Activated CD8-positive, alpha-beta memory T cell treated with anti-CD3 and anti-CD28 coated beads, Interleukin-2, amount 50 U/mL, for 48 hours (primary cell): ENCODE measurements around the gene NRXN3.

Experiments
- DNase-seq: peaks from one replicate; pipeline ENCODE4 v3.0.0-alpha.2; 2020

Gene NRXN3

GRCh38 chr14:79405512-79405910, 1235.3 kb downstream of the NRXN3 start:
- DNase-seq = no peak

GRCh38 chr14:79407572-79407971, 1237.4 kb downstream of the NRXN3 start:
- no peak for DNase-seq

GRCh38 chr14:79408696-79409095, 1238.5 kb downstream of the NRXN3 start:
- DNase-seq = no peak

GRCh38 chr14:79411403-79412174, 1241.4 kb downstream of the NRXN3 start:
- DNase-seq = no peak

GRCh38 chr14:79412822-79413221, 1242.6 kb downstream of the NRXN3 start:
- no peak for DNase-seq

- no peak for DNase-seq
Measured at GRCh38 chr14:79413734-79414428, 1243.7 kb downstream of the NRXN3 start.

- DNase-seq = no peak
Measured at GRCh38 chr14:79415726-79416125, 1245.6 kb downstream of the NRXN3 start.

GRCh38 chr14:79417961-79418360, 1247.8 kb downstream of the NRXN3 start:
- DNase-seq = no peak

GRCh38 chr14:79418649-79419415, 1248.7 kb downstream of the NRXN3 start:
- DNase-seq = no peak

GRCh38 chr14:79419571-79420327, 1249.6 kb downstream of the NRXN3 start:
- no peak for DNase-seq

- no peak for DNase-seq
Measured at GRCh38 chr14:79420725-79421124, 1250.6 kb downstream of the NRXN3 start.

GRCh38 chr14:79421811-79422210, 1251.6 kb downstream of the NRXN3 start:
- no peak for DNase-seq

- DNase-seq = no peak
Measured at GRCh38 chr14:79424462-79424861, 1254.3 kb downstream of the NRXN3 start.

- DNase-seq = no peak
Measured at GRCh38 chr14:79426103-79426755, 1256.1 kb downstream of the NRXN3 start.

- no peak for DNase-seq
Measured at GRCh38 chr14:79432640-79433039, 1262.5 kb downstream of the NRXN3 start.

GRCh38 chr14:79436335-79436734, 1266.2 kb downstream of the NRXN3 start:
- DNase-seq = no peak

GRCh38 chr14:79437951-79438350, 1267.8 kb downstream of the NRXN3 start:
- DNase-seq = no peak

GRCh38 chr14:79438696-79439342, 1268.6 kb downstream of the NRXN3 start:
- DNase-seq = no peak

GRCh38 chr14:79442786-79443185, 1272.6 kb downstream of the NRXN3 start:
- no peak for DNase-seq

- DNase-seq = no peak
Measured at GRCh38 chr14:79443602-79444001, 1273.4 kb downstream of the NRXN3 start.

- no peak for DNase-seq
Measured at GRCh38 chr14:79448960-79449359, 1278.8 kb downstream of the NRXN3 start.

- no peak for DNase-seq
Measured at GRCh38 chr14:79451601-79452000, 1281.4 kb downstream of the NRXN3 start.
